Nephron (organoid): ENCODE measurements around the gene SEC11C.

Experiments
- H3K27ac Mint-ChIP-seq, 3 experiments: 2 replicates each; pipeline ENCODE4 v1.8.0; 2020; ENCODE audit warnings: mixed read lengths in 3 of 3, mild to moderate bottlenecking in 2 of 3, moderate library complexity in 1 of 3
- H3K27me3 Mint-ChIP-seq: 2 replicates; pipeline ENCODE4 v1.8.0; 2021; ENCODE audit warnings: low read depth, mild to moderate bottlenecking, moderate library complexity, mixed read lengths
- H3K36me3 Mint-ChIP-seq: 2 replicates; pipeline ENCODE4 v1.8.0; 2020; ENCODE audit warnings: low read depth, mixed read lengths
- H3K4me1 Mint-ChIP-seq: 2 replicates; pipeline ENCODE4 v1.8.0; 2020; ENCODE audit warnings: mixed read lengths
- H3K4me3 Mint-ChIP-seq, 3 experiments: 2 replicates each; pipeline ENCODE4 v1.8.0; 2020; ENCODE audit warnings: mild to moderate bottlenecking in 3 of 3, mixed read lengths in 3 of 3, moderate library complexity in 2 of 3
- H3K9me3 Mint-ChIP-seq: 2 replicates; pipeline ENCODE4 v1.8.0; 2020; ENCODE audit warnings: mixed read lengths
- TF ChIP-seq, protein P1 (sequence below), 3 experiments: fragments of 200-600 bp; sonication (generic); IDR thresholded peaks; one replicate each; pipeline ENCODE4 v1.5.0; 2021; ENCODE audit warnings: antibody characterized with exemption in 3 of 3; ENCODE audit not compliant: unreplicated experiment in 3 of 3

SEC11C gene

DNA sequence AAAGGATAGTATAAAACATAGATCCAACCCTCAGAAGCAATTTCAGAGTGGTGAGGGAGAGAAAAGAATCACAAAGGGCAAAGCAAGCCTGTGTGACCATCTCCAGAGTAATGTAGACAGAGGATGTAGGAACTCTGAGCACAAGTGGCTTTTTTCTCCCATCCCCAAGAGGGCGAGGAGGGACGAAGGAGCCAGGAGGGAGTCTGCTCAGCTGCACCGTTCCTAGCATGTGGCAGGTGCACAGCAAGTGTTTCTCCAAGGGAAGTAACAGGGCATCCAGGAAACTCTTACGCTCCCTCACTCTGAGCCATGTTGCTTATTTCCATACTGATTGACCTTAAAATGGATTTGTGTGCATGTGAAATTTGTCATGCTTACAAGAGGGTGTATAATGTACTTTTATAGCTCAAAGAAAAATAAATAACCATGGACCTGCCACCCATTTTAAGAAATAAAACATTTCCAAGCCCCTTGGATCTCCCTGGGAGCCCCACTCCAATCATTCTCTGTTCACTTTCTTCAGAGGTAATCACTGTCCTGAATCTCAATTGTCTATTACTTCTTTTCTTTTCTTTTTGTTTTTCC lies 37.8 kb upstream of the SEC11C start:
- Mint-ChIP-seq H3K27me3 (peaks cover 26% of the 10 kb centered on the region), H3K4me3 (no peak overlapping the region), H3K27ac (no peak overlapping the region), H3K4me1 (no peaks in the 10 kb centered on the region), H3K36me3 (no peaks in the 10 kb centered on the region), H3K9me3 (peaks cover 10% of the 10 kb centered on the region)
- TF ChIP-seq, protein P1, sequence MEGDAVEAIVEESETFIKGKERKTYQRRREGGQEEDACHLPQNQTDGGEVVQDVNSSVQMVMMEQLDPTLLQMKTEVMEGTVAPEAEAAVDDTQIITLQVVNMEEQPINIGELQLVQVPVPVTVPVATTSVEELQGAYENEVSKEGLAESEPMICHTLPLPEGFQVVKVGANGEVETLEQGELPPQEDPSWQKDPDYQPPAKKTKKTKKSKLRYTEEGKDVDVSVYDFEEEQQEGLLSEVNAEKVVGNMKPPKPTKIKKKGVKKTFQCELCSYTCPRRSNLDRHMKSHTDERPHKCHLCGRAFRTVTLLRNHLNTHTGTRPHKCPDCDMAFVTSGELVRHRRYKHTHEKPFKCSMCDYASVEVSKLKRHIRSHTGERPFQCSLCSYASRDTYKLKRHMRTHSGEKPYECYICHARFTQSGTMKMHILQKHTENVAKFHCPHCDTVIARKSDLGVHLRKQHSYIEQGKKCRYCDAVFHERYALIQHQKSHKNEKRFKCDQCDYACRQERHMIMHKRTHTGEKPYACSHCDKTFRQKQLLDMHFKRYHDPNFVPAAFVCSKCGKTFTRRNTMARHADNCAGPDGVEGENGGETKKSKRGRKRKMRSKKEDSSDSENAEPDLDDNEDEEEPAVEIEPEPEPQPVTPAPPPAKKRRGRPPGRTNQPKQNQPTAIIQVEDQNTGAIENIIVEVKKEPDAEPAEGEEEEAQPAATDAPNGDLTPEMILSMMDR (IDR thresholded peaks at IDR 0.05; ENCODE audit: unreplicated experiment in 3 of 3) = no peak

DNA sequence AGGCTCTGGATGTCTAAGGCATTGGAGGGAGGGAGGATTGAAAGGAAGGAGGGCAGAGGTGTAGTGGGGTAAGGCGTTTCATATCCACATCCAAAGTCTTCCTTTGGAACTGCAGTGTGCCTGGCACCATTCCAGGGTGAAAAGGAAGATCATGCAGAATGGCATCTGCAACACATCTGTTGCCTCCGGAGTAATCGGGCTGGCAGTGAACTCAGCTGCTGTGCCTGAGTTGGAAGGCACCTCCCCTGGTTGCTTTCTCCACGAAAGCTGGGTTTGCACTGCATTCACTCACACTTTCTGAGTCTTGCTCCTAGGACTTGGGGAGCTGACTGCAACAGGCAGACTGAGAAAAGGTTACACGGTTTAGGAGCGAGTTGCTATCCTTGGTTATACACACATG lies 30.3 kb upstream of the SEC11C start:
- Mint-ChIP-seq H3K27me3 (peaks cover 50% of the 10 kb centered on the region), H3K27ac (no peak overlapping the region), H3K4me1 (no peaks in the 10 kb centered on the region), H3K36me3 (no peaks in the 10 kb centered on the region), H3K9me3 (peaks cover 8% of the 10 kb centered on the region), H3K4me3 (no peak overlapping the region)
- TF ChIP-seq, protein P1 (IDR thresholded peaks at IDR 0.05; ENCODE audit: unreplicated experiment in 3 of 3) = no peak

DNA sequence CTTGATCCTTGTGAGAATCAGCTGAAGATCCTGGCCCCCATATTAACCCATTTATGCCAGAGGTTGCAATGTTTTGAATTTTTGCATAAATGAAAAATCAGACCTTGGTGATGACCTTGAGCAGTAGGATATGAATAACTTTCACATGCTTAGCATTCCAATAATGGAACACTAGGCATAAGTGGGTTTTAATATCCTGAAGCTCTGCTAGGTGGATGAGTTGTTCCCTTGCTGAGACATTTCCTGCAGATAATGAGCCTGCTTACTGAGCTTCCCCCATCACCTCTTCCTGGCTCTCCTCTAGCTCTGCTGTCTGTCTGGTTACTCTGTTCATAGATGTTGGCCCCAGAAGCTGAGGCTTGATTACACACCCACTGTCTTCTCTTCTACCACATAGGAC lies 25.5 kb upstream of the SEC11C start:
- no peaks in the 10 kb centered on the region for H3K9me3 Mint-ChIP-seq
- no peaks in the 10 kb centered on the region for H3K4me1 Mint-ChIP-seq
- peaks cover 62% of the 10 kb centered on the region for H3K27me3 Mint-ChIP-seq
- TF ChIP-seq, protein P1 (IDR thresholded peaks at IDR 0.05; ENCODE audit: unreplicated experiment in 3 of 3) = no peak
- H3K4me3 Mint-ChIP-seq = no peak overlapping the region
- H3K27ac Mint-ChIP-seq = no peak overlapping the region
- H3K36me3 Mint-ChIP-seq = no peaks in the 10 kb centered on the region

DNA sequence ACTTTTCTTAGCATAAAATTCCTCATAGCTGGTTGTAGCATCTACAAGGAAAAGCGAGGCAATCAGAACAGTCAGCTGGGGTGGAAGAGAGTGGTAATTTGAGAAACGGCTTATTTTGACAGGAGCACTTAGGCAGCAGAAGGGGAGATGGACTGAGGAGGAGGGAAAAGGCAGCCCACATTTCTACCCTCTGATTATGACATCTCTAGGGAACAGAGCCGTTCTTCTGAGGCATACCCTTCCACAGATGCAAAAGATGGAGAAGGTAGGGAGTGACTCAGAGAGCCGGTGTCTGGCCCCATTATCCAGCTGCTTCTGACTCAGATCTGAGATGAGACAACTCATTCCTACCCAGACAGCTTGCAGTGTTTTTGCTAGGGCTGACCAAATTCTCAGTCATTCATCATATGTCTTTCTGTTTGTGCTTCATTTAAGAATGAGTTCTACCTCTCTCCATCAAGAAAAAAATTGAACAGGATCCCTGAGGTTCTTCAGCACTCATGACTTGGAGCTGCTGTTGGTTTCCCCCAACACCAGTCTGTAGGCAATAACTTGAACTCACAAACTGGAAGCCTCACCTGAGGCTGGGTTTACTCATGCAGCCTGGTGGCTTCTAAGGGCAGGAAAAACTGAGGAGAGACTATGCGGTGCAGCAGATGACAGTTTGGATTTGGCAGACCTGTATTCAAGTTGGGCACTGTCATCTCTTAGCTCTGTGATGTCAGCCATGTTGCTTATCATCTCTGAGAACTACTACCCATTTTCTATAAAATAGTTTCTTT lies 15.9 kb upstream of the SEC11C start:
- Mint-ChIP-seq H3K4me3 (no peak overlapping the region), H3K9me3 (no peaks in the 10 kb centered on the region), H3K36me3 (no peaks in the 10 kb centered on the region), H3K27ac (no peak overlapping the region), H3K27me3 (peaks cover 81% of the 10 kb centered on the region), H3K4me1 (no peaks in the 10 kb centered on the region)
- TF ChIP-seq, protein P1 (IDR thresholded peaks at IDR 0.05; ENCODE audit: unreplicated experiment in 3 of 3) = no peak

DNA sequence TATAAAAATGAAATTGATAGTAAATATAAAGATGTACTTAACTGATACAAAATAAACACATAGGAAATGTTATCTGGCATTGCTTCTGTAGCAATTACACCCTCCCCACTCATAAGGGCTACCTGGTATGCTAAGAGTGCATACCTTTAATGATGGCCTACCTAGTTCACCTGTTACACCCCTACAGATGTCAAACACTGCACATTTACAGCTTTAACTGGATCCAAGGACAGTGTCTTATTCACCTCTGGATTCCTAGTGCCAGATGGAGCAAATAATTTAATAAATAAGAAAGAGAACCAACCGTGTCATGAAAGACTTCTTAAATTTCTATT lies 15.3 kb upstream of the SEC11C start:
- H3K36me3 Mint-ChIP-seq = no peaks in the 10 kb centered on the region
- no peak overlapping the region for H3K27ac Mint-ChIP-seq
- H3K27me3 Mint-ChIP-seq = peaks cover 81% of the 10 kb centered on the region
- no peaks in the 10 kb centered on the region for H3K4me1 Mint-ChIP-seq
- H3K4me3 Mint-ChIP-seq = no peak overlapping the region
- TF ChIP-seq, protein P1 (IDR thresholded peaks at IDR 0.05; ENCODE audit: unreplicated experiment in 3 of 3) = no peak
- H3K9me3 Mint-ChIP-seq = no peaks in the 10 kb centered on the region

DNA sequence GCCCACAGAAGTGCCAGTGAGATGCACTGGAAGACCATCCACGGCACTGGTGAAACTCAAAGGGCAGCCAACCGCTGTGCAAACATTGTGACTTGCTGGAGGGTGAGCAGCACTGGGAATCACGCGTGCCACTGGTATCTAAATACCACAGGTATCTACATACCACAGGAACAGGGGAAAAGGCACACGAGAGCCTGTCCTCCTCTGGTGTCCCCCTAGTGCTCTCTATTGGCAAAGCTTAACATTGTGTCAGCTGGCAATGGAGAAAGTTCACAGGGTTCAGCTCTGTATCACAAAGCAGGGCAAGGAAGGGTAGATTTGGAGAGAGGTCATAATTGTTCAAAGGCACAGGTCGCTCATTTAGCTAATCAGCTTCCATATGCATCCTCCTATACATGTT lies 12.6 kb upstream of the SEC11C start:
- Mint-ChIP-seq H3K27ac (no peak overlapping the region), H3K4me1 (no peaks in the 10 kb centered on the region), H3K36me3 (no peaks in the 10 kb centered on the region), H3K9me3 (no peaks in the 10 kb centered on the region), H3K27me3 (peaks cover 84% of the 10 kb centered on the region), H3K4me3 (no peak overlapping the region)
- TF ChIP-seq, protein P1 (IDR thresholded peaks at IDR 0.05; ENCODE audit: unreplicated experiment in 3 of 3) = no peak
